Endothelial cell (in vitro differentiated cells): ENCODE results near the gene DNMBP. TPM values are rescaled to one million over a fixed set of nuclear protein-coding genes. Genes with fewer than 3 reads are reported as not detected.
"Not testable (repeated sequence)": the region's sequence is repeated elsewhere in the genome, so short reads cannot be mapped to it uniquely, and the experiment has no call there.

ENCODE experiments used
- DNase-seq: peaks from one replicate; pipeline ENCODE4 v3.0.0; 2021; ENCODE audit warnings: low spot score
- H3K27ac Mint-ChIP-seq: one replicate; pipeline ENCODE4 v1.8.0; 2021; ENCODE audit warnings: mixed read lengths, inconsistent platforms; ENCODE audit not compliant: unreplicated experiment
- H3K27me3 Mint-ChIP-seq: one replicate; pipeline ENCODE4 v1.8.0; 2021; ENCODE audit warnings: mild to moderate bottlenecking, moderate library complexity, mixed read lengths, inconsistent platforms; ENCODE audit not compliant: unreplicated experiment
- H3K36me3 Mint-ChIP-seq: one replicate; pipeline ENCODE4 v1.8.0; 2021; ENCODE audit warnings: mild to moderate bottlenecking, low read depth, mixed read lengths, inconsistent platforms; ENCODE audit not compliant: unreplicated experiment
- H3K4me1 Mint-ChIP-seq: one replicate; pipeline ENCODE4 v1.8.0; 2021; ENCODE audit warnings: mild to moderate bottlenecking, mixed read lengths, inconsistent platforms; ENCODE audit not compliant: unreplicated experiment
- H3K4me3 Mint-ChIP-seq: one replicate; pipeline ENCODE4 v1.8.0; 2021; ENCODE audit warnings: mild to moderate bottlenecking, mixed read lengths, inconsistent platforms; ENCODE audit not compliant: unreplicated experiment
- H3K9me3 Mint-ChIP-seq: one replicate; pipeline ENCODE4 v1.8.0; 2021; ENCODE audit warnings: mixed read lengths, inconsistent platforms; ENCODE audit not compliant: unreplicated experiment
- total RNA-seq: library from RNA; stranded (reverse); fragmentation: NEBNext Ultra II Directional; extraction: Animal tissue kit (Norgen Biotek cat#: 25700); gene quantifications from one replicate; pipeline ENCODE4 v1.2.1, GENCODE V29; 2021; ENCODE audit not compliant: unreplicated experiment
- TF ChIP-seq, protein P1 (sequence below): fragments of 200-600 bp; sonication (generic); IDR thresholded peaks from one replicate; pipeline ENCODE4 v1.5.0; 2021; ENCODE audit warnings: antibody characterized with exemption; ENCODE audit not compliant: unreplicated experiment

The DNMBP gene
- total RNA-seq, 1 donor from 2014 or later: 21.8 TPM

DNA sequence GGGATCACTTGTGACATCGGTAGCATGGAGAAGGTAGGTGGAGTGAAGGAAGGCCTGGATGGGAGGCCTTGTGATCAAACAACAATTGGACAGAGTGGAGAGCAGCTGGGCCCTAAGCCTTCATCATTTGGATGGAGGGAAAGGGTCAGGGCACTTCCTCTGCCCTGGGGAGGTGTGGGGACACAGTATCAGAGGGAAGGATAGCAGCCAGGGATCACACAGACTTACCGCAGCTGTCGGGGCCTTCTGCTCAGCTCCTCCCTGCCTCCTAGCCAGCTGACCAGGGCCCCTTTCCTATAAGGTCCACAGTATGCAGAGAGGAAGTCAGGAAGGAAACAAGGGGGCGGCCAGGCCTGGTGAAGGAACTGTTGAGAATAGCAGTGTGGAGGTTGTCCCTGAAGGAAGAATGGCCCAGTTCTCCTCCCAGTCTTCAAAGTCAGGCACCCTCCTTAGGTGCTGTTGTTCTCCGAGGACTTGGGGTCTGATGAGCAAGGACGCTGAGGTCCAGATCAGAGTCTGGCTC, 165.3 kb downstream of the DNMBP start:
- Mint-ChIP-seq H3K27ac (peak overlapping the region; percentile 91), H3K4me1 (peaks cover 31% of the 10 kb centered on the region), H3K36me3 (peaks cover 12% of the 10 kb centered on the region), H3K27me3 (peaks cover 7% of the 10 kb centered on the region), H3K4me3 (peak overlapping the region; percentile 23), H3K9me3 (peaks cover 5% of the 10 kb centered on the region)
- TF ChIP-seq, protein P1, sequence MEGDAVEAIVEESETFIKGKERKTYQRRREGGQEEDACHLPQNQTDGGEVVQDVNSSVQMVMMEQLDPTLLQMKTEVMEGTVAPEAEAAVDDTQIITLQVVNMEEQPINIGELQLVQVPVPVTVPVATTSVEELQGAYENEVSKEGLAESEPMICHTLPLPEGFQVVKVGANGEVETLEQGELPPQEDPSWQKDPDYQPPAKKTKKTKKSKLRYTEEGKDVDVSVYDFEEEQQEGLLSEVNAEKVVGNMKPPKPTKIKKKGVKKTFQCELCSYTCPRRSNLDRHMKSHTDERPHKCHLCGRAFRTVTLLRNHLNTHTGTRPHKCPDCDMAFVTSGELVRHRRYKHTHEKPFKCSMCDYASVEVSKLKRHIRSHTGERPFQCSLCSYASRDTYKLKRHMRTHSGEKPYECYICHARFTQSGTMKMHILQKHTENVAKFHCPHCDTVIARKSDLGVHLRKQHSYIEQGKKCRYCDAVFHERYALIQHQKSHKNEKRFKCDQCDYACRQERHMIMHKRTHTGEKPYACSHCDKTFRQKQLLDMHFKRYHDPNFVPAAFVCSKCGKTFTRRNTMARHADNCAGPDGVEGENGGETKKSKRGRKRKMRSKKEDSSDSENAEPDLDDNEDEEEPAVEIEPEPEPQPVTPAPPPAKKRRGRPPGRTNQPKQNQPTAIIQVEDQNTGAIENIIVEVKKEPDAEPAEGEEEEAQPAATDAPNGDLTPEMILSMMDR: no peak
- peak; percentile 42 for DNase-seq

DNA sequence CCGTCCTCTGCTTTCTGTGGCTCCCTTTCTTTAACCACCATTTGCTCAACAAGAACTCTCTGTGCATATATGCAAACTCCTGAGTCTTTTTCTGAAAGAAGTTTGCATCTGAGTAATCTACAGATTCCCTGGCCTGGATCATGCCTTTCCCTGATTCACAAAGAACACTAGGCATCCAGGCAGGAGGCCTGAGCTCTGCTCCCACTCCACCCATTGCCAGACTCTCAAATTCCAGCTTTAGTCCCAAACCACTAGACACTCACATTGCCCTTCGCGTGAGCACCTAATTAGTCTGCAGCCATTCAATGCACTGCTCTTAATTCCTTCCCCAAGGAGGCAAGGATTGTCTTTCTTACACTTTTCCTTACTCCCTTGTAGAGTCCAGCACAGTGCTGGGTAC, 166.4 kb downstream of the DNMBP start:
- TF ChIP-seq, protein P1: no peak
- peaks cover 12% of the 10 kb centered on the region for H3K36me3 Mint-ChIP-seq
- peaks cover 5% of the 10 kb centered on the region for H3K9me3 Mint-ChIP-seq
- no peak for DNase-seq
- H3K4me1 Mint-ChIP-seq: peaks cover 29% of the 10 kb centered on the region
- peak overlapping the region; percentile 14 for H3K4me3 Mint-ChIP-seq
- H3K27ac Mint-ChIP-seq: no peak overlapping the region
- H3K27me3 Mint-ChIP-seq: peaks cover 7% of the 10 kb centered on the region

DNA sequence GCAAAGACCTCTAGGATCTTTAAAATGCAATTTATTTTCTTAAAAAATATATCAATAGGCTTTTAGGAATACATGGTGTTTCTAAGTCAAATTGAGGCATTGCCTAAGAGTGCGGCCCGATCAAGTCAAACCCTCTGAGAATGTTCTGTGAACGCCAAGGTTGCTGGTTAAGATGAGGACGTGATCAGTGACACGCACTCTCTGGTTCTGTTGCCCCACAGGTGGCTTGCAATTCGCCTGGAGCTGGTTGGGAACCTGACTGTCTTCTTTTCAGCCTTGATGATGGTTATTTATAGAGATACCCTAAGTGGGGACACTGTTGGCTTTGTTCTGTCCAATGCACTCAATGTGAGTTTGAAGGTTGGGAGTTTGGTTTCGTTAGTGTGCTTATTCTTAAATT, 168.0 kb downstream of the DNMBP start:
- H3K36me3 Mint-ChIP-seq: peaks cover 13% of the 10 kb centered on the region
- H3K27me3 Mint-ChIP-seq: peaks cover 9% of the 10 kb centered on the region
- peaks cover 27% of the 10 kb centered on the region for H3K4me1 Mint-ChIP-seq
- TF ChIP-seq, protein P1: no peak
- peaks cover 6% of the 10 kb centered on the region for H3K9me3 Mint-ChIP-seq
- H3K4me3 Mint-ChIP-seq: no peak overlapping the region
- DNase-seq: no peak
- H3K27ac Mint-ChIP-seq: no peak overlapping the region

DNA sequence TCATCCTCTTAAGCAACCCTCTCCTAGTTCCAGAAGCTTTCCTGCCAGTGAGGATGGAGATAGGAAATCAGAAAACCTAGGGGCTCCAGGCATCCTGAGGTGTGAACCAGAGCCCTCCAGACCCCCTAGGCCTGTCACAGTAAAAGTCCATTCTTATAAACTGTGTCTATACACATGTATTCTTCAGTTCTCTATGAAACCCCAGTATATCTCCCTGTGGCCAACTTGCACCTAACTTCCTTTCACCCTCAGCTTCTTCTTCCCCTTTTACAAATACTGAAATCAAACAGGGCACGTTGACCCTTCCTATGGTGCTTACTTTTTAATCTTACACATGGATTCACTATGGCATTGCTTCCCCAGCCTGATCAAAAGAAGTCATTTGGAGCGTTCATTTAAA, 168.9 kb downstream of the DNMBP start:
- Mint-ChIP-seq H3K9me3 (peaks cover 10% of the 10 kb centered on the region), H3K4me3 (peak overlapping the region; percentile 29), H3K36me3 (peaks cover 22% of the 10 kb centered on the region), H3K4me1 (peaks cover 24% of the 10 kb centered on the region)
- not testable (repeated sequence) for DNase-seq, H3K27me3 Mint-ChIP-seq, H3K27ac Mint-ChIP-seq

DNA sequence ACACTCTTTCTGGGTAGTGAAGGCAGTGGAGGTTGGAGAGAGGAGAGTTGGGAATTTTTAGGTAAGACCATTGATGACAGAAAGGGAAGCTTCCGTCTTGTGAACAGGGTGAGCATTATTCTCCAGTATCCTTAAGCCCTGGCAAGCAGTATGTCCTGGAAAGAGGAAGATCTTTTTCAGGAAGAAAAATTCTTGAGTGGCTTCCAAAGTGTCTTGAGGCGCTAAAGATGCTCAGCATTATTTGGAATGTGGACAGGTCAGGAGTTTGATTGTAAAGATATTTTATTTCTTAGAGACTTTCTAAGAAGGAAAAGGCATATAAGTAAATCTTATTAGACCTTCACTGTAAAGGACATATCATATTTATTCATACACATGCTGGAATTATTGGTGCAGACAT, 173.0 kb downstream of the DNMBP start:
- peaks cover 20% of the 10 kb centered on the region for H3K36me3 Mint-ChIP-seq
- peaks cover 10% of the 10 kb centered on the region for H3K9me3 Mint-ChIP-seq
- peak overlapping the region; percentile 17 for H3K4me3 Mint-ChIP-seq
- TF ChIP-seq, protein P1: no peak
- no peak overlapping the region for H3K27ac Mint-ChIP-seq
- DNase-seq: no peak
- H3K4me1 Mint-ChIP-seq: peaks cover 7% of the 10 kb centered on the region
- H3K27me3 Mint-ChIP-seq: peaks cover 9% of the 10 kb centered on the region
